TTC549 (cell line): ENCODE measurements around the gene CHCHD6.
"Not testable (repeated sequence)": the region's sequence is repeated elsewhere in the genome, so short reads cannot be mapped to it uniquely, and the experiment has no call there.

Experiments used
- FAIRE-seq: peaks from 2 replicates; lab custom pipeline; 2012; peaks lifted over from hg19 to GRCh38; lab: Jason Lieb, UNC

Gene CHCHD6

GRCh38 chr3:126766653-126767052 is 62.6 kb downstream of the CHCHD6 start:
- FAIRE-seq, result no peak

- no peak for FAIRE-seq
These were observed 64.9 kb downstream of the CHCHD6 start for GRCh38 chr3:126768903-126769302.

DNA sequence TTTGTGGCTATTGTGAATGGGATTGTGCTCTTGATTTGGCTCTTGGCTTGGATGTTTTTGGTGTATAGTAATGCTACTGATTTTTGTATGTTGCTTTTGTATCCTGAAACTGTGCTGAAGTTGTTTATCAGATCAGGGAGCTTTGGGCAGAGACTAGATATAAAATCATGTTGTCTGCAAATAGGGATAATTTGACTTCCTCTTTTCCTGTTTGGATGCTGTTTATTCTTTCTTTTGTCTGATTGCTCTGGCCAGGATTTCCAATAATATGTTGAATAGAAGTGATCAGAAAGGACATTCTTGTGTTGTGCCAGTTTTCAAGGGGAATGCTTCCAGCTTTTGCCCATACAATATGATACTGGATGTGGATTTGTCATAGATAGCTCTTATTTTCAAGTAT is 66.1 kb downstream of the CHCHD6 start:
- no peak for FAIRE-seq

DNA sequence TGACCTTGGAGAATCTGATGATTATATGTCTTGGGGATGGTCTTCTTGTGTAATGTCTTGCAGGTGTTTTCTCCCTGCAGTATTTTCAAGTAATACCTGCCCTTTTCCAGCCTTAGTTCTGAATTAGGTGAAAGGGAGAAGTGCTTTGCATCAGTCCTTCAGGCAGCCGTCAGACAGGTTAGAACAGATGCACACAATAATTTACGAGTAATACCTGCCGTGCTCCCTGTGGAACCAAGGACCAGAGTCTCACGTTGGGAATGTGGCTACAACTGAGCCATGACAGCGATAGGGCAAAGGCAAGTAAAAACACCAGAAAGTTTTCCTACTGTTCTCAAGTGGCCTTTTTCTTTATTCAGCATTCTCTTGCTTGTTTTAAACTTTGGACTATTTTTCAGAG is 69.1 kb downstream of the CHCHD6 start:
- FAIRE-seq, result no peak

DNA sequence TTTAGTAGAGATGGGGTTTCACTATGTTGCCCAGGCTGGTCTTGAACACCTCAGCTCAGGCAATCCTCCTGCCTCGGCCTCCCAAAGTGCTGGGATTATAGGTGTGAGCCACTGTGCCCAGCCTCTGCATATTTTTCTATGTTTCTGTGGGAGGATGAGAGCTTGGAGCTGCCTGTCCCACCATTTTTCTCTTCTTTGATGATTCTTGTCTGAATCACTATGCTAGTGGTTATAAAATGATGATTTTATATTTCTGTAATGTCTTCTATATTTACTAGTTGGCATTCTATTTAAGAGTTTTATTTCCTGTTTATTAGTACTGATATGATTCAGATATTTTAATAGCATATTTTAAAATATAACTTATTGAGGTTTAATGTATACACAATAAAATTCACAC is 69.7 kb downstream of the CHCHD6 start:
- FAIRE-seq, result no peak

- FAIRE-seq, result no peak
These were observed 73.3 kb downstream of the CHCHD6 start for GRCh38 chr3:126777366-126777765.

GRCh38 chr3:126780666-126781065 is 76.6 kb downstream of the CHCHD6 start:
- FAIRE-seq, result no peak

DNA sequence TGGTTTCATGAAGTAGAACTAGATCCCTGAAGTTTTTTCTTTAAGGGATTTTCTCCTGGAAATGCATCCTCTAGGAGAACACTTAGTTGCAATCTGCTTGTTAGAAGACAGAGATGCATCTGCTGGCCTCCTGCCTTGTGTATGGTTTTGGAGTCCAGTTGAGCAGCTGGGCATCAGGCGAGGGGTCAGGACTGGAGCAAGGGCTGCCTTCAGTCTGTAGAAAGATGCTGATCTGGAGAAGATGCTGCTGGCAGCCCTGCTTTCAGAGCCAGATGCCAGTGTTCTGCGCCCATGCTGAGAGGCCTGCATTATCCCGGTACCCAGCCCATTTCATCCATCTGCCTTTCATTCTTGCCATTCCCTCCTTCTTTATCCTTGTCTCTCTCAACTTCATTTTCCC is 77.4 kb downstream of the CHCHD6 start:
- no peak for FAIRE-seq

GRCh38 chr3:126781889-126782491 is 78.0 kb downstream of the CHCHD6 start:
- FAIRE-seq, result no peak

GRCh38 chr3:126782536-126782935 is 78.5 kb downstream of the CHCHD6 start:
- FAIRE-seq, result no peak

DNA sequence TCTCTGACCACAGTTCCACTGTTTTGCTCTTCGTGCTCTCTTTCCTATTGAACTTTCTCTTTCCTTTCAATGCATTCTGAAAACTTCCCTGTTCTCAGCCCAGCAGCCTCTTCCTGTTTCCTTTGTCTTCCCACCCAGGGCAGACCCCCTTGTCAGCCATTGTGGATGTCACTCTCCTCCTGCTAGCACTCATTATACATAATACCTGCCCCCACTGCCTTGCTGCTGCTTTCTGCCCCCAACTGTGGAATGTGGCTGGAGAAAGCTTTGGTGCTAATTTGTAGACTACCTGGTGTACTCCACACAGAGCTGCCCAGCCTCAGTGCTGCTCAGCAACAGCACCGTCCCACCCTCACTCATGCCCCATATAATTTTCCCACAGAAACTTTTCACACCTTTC is 80.2 kb downstream of the CHCHD6 start:
- FAIRE-seq, result no peak

DNA sequence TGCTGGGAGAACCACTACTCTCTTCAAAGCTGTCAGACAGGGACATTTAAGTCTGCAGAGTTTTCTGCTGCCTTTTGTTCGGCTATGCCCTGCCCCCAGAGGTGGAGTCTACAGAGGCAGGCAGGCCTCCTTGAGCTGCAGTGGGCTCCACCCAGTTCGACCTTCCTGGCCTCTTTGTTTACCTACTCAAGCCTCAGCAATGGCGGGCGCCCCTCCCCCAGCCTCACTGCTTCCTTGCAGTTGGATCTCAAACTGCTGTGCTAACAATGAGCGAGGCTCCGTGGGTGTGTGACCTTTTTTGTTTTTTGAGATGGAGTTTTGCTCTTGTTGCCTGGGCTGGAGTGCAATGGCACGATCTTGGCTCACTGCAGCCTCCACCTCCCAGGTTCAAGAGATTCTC is 87.3 kb downstream of the CHCHD6 start:
- not testable (repeated sequence) for FAIRE-seq

DNA sequence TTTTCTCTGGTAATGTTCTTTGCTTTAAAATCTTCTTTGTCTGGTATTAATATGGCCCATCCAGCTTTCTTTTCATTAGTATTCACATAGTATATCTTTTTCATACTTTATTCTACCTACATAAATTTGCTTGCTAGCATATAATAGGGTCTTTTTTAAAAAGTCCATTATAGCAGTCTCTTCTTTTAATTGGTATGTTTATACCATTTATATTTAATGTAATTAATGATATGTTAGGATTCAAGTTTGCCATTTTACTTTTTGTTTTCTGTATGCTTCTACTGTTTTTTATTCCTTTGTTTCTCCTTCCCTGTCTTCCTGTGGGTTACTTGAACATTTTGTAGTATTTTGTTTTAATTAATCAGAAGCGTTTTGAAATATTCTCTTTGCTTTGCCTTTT is 89.0 kb downstream of the CHCHD6 start:
- no peak for FAIRE-seq

DNA sequence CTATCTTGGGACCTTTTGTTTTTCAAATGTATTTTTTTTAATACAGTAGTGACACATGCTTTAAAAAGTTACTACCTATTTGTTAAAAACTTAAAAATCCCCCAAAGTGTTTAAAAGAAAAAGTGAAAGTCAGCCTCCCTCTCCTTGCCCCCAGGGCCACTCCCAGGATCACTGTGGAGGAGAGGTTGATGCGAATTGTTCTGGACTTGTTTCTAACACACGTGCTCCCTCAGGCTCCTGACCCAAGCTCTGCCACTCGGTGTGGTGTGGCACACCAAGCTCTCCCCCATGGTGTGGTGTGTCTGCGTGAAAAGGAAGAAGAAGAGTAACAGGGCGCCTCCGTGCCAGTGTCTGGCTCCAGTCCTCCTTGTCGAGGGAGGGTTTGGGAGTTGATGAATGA is 93.5 kb downstream of the CHCHD6 start:
- FAIRE-seq, result no peak

DNA sequence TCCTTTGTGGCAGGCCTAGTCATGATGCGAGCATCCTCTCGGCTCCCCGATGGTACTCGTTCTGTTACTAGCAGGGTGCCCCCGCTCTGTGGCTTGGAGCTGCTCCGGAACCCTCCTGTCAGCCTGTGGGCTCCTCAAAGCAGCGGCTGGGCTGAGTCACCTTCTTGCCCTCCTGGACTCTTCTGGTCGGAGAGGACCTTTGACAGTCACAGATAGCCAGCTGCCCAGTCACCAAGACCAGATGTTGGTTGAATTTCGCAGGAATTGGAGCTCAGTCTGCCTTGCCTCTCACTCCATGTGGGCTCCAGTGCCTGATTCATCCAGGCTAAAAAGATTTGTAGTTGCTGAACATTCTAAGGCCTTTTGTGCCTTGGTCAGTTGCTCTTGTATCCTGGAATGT is 94.5 kb downstream of the CHCHD6 start:
- FAIRE-seq, result no peak

- no peak for FAIRE-seq
These were observed 95.1 kb downstream of the CHCHD6 start for GRCh38 chr3:126799099-126799498.

GRCh38 chr3:126801312-126801711 is 97.3 kb downstream of the CHCHD6 start:
- not testable (repeated sequence) for FAIRE-seq

- no peak for FAIRE-seq
These were observed 103.8 kb downstream of the CHCHD6 start for GRCh38 chr3:126807795-126808194.

DNA sequence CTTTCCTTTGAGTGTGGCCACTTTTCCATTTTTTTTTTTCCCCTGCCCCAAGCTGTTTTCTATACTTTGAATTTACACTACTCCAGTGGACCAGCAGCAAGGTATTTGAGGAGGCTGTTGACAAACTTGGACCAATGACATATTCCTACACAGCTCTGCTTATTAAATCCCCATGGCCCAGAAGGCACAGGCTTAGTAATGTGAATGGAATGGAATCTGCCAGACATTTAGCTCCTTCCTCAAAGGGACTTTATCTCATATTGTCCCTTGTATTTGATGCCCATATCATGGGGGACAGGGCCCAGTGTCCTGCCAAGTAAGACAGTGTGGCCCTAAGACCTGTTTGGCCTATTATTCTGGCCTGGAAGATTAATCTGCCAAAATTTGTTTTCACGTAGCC is 107.5 kb downstream of the CHCHD6 start:
- no peak for FAIRE-seq

GRCh38 chr3:126816298-126816697 is 112.3 kb downstream of the CHCHD6 start:
- FAIRE-seq, result no peak

GRCh38 chr3:126816986-126817777 is 113.1 kb downstream of the CHCHD6 start:
- no peak for FAIRE-seq

DNA sequence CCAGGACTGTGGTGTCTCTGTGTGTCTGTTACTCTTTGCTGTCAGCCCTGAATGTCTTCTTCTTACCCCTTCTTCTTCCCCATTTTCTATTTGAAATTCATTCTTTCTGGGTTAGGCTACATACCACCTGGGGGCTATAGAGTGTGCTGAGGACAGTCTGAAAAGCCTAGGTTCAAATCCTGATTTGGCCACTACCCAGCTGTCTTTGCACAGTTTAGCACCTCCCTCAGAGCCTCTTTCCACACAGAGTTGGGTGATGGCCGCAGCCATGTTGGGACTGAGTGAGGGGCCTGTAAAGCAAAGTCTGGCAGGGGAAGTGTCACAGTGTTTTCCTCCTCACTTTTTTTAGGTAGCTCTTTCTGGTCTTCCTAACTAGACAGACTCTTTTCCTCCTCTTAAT is 113.7 kb downstream of the CHCHD6 start:
- no peak for FAIRE-seq

DNA sequence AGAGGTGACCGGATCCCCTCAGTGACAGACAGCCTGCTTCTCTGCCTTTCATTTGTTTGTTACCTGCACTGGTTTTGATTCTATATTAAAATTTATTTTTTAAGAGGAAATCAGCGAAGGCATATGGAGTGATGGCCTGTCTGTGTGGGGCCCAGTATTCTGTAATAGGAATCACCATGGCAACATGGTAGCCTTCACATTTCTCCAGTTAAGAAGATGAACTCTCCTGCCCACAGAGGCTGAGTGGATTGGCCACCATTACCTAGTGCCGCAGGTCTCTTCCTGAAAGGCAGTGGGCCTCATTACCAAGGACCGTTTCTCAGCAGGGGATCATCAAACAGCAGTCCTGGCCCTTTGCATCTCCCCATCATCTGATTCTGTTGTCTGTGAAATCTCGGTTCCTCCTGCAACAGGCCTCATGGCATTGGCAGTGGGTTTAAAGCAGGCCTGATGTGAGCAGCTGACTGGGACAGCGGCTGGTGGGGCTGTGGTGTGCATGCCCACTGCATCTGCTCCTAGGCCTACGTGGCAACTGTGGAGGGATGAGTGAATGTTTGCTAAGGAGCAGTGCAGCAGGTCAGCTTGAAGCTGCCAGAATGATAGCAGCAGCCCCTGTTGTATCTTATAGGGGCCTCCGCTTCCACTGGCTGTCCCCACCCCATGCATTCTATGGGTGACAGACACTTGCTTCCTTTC is 114.5 kb downstream of the CHCHD6 start:
- no peak for FAIRE-seq

DNA sequence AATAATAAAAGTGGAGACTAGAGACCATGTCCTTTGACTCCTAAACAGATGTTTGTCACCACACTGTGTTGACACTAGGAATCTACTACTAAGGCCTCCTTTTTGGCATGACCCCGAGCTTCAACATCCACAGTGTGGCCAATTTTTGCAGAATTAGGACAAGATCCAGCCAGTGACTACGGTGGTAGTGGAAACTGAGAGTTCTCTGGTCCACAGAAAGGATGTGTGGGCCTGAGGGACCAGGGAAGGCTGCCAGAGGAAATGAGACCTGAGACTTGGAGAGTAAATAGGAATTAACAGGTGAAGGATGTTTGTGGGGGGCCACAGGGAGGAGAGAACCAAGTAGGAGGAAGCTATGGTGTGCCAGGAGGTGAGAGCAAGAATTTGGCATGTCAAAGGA is 122.7 kb downstream of the CHCHD6 start:
- FAIRE-seq, result no peak
